Left ventricle myocardium inferior (tissue), 1 donor: ENCODE results near the gene BAG1. TPM values are rescaled to one million over a fixed set of nuclear protein-coding genes. Genes with fewer than 3 reads are reported as not detected.

Source experiments
- DNase-seq: peaks from one replicate; pipeline ENCODE4 v3.0.0-alpha.2; 2020
- H3K27ac ChIP-seq: fragments of 200-600 bp; replicated peaks from 2 replicates; pipeline ENCODE4 v1.8.0; 2021
- H3K27me3 ChIP-seq: fragments of 200-600 bp; 2 replicates; pipeline ENCODE4 v1.8.0; 2021; ENCODE audit warnings: low read depth
- H3K36me3 ChIP-seq: fragments of 200-600 bp; 2 replicates; pipeline ENCODE4 v1.8.0; 2021
- H3K4me1 ChIP-seq: fragments of 200-600 bp; 2 replicates; pipeline ENCODE4 v1.8.0; 2021
- H3K4me3 ChIP-seq: fragments of 200-600 bp; 2 replicates; pipeline ENCODE4 v1.8.0; 2021; ENCODE audit warnings: mild to moderate bottlenecking, moderate library complexity
- H3K9me3 ChIP-seq: fragments of 200-600 bp; replicated peaks from 2 replicates; pipeline ENCODE4 v1.8.0; 2021
- intact Hi-C: fragments of 100-400 bp; cut with micrococcal nuclease; formaldehyde crosslinking; loops from one replicate; pipeline ENCODE4 v1.11.0; 2022
- total RNA-seq: library from RNA; stranded (reverse); fragmentation: NEBNext Ultra II Directional; extraction: Animal tissue kit (Norgen Biotek cat#: 25700); gene quantifications from one replicate; pipeline ENCODE4 v1.2.1, GENCODE V29; 2021
- TF ChIP-seq, protein P1 (sequence below): fragments of 200-600 bp; IDR thresholded peaks from 2 replicates; pipeline ENCODE4 v1.8.0; 2021; ENCODE audit warnings: antibody characterized with exemption, mild to moderate bottlenecking, borderline replicate concordance
- donor health status: DM: no; HTN: yes; CAD: no; lungs with severe emphysema.

Gene BAG1
- total RNA-seq, 1 donor from 2014 or later, result 138 TPM

DNA sequence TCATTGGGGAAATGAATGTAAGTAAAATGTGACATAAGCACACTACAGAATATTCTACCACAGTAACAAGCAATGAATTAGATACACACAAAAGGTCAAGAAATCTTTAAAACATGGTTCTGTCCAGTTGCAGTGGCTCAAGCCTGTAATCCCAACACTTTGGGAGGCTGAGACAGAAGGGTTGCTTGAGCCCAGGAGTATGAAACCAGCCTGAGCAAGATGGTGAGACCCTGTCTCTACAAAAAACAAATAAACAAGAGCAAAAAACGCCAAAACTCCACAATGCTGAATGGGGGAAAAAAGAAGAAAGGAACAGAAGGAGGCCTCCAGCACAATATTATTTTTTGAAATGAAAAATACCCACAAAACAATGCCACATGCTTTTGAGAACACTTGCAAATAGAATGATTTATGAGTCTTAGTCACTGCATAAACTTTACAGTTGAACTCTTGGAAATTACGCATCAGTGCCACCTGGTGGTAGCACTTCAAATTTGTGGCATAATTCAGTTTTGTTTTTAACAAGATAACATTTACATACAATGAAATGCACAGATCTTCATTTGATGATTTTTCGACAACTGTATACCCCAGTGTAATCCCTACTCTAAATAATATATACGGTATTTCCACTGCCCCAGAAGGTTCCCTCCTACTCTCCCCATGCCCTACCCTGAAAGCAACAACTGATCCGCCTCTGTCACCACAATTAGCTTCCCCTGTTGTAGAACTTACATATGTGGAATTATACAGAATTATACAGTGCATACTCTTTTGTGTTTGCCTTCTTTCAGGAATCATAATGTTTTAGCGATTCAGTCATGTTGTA, 39.0 kb downstream of the BAG1 start:
- Histone ChIP-seq H3K36me3 (no peaks in the 10 kb centered on the region), H3K9me3 (no peaks in the 10 kb centered on the region), H3K27ac (no peak overlapping the region), H3K4me1 (peaks cover 4% of the 10 kb centered on the region), H3K4me3 (no peak overlapping the region), H3K27me3 (no peaks in the 10 kb centered on the region)
- intact Hi-C loops, result loop anchor here (2.0 kb wide), 1 partner anchor 145 kb away; no protein-coding TSS in a partner anchor
- TF ChIP-seq, protein P1, sequence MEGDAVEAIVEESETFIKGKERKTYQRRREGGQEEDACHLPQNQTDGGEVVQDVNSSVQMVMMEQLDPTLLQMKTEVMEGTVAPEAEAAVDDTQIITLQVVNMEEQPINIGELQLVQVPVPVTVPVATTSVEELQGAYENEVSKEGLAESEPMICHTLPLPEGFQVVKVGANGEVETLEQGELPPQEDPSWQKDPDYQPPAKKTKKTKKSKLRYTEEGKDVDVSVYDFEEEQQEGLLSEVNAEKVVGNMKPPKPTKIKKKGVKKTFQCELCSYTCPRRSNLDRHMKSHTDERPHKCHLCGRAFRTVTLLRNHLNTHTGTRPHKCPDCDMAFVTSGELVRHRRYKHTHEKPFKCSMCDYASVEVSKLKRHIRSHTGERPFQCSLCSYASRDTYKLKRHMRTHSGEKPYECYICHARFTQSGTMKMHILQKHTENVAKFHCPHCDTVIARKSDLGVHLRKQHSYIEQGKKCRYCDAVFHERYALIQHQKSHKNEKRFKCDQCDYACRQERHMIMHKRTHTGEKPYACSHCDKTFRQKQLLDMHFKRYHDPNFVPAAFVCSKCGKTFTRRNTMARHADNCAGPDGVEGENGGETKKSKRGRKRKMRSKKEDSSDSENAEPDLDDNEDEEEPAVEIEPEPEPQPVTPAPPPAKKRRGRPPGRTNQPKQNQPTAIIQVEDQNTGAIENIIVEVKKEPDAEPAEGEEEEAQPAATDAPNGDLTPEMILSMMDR, result peak; percentile 83
- DNase-seq, result no peak

DNA sequence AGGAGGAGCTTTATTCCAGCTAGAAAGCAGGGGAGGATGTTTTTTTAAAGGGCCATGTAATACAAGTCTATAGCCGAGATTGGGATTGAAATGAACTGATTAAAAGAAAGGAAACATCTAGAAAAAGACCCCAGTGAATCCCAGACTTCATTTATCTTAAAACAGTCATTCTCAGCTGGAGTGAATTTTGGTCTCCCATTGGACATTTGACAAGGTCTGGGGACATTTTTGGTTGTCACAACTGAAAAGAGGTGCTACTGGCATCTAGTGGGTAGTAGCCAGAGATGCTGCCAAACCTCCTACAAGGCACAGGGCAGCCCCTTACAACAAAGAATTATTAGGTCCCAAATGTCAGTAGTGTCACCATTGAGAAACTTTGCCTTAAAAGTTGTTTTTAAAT, 40.8 kb downstream of the BAG1 start:
- intact Hi-C loops, result no loop called here
- no peak overlapping the region for H3K27ac ChIP-seq
- TF ChIP-seq, protein P1, result peak; percentile 26

DNA sequence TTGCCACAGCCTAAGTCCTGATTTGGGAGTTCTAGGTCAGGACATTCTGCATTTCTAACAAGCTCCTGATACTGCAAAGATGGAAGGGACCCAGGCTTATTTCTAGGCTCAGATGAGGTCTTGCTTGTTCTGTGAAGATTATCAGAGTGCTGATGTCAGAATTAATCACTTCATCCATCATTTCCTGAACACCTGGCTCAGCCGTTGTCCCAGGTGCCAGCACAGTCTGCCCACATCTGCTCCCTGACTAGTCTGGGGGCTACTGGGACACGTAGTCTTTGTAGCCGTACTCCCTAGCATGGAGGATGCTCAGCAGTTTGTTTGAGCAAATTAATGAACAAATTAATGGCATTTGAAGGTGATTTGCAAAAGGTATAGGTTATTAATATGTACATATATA, 42.5 kb downstream of the BAG1 start:
- Histone ChIP-seq H3K9me3 (no peaks in the 10 kb centered on the region), H3K4me1 (peaks cover 4% of the 10 kb centered on the region), H3K27ac (no peak overlapping the region), H3K36me3 (no peaks in the 10 kb centered on the region), H3K4me3 (no peak overlapping the region), H3K27me3 (no peaks in the 10 kb centered on the region)
- DNase-seq, result no peak
- intact Hi-C loops, result no loop called here
- TF ChIP-seq, protein P1, result no peak

More for the DNA sequence above, 40.8 kb downstream of the BAG1 start:
- Histone ChIP-seq H3K4me3 (no peak overlapping the region), H3K36me3 (no peaks in the 10 kb centered on the region), H3K27me3 (no peaks in the 10 kb centered on the region), H3K4me1 (peaks cover 4% of the 10 kb centered on the region), H3K9me3 (no peaks in the 10 kb centered on the region)
- DNase-seq, result no peak

DNA sequence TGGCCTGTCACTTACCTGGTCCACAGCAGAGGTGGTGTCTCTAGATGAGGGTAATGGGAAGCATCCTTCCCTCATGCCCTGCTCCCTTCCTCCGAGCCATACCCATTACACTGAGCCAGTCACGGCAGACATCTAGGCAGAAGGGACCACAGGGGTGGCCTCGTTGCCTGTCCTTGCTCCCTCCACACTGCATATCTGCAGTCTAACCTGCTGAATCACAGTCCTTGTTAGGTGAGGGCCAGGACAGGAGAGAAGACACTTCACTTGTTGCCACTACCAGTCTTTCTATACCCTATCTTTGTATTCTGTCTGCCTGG, 43.0 kb downstream of the BAG1 start:
- intact Hi-C loops, result no loop called here
- Histone ChIP-seq H3K4me1 (peaks cover 4% of the 10 kb centered on the region), H3K9me3 (no peaks in the 10 kb centered on the region), H3K36me3 (no peaks in the 10 kb centered on the region), H3K27ac (no peak overlapping the region), H3K4me3 (no peak overlapping the region), H3K27me3 (no peaks in the 10 kb centered on the region)
- no peak for DNase-seq
- TF ChIP-seq, protein P1, result no peak

DNA sequence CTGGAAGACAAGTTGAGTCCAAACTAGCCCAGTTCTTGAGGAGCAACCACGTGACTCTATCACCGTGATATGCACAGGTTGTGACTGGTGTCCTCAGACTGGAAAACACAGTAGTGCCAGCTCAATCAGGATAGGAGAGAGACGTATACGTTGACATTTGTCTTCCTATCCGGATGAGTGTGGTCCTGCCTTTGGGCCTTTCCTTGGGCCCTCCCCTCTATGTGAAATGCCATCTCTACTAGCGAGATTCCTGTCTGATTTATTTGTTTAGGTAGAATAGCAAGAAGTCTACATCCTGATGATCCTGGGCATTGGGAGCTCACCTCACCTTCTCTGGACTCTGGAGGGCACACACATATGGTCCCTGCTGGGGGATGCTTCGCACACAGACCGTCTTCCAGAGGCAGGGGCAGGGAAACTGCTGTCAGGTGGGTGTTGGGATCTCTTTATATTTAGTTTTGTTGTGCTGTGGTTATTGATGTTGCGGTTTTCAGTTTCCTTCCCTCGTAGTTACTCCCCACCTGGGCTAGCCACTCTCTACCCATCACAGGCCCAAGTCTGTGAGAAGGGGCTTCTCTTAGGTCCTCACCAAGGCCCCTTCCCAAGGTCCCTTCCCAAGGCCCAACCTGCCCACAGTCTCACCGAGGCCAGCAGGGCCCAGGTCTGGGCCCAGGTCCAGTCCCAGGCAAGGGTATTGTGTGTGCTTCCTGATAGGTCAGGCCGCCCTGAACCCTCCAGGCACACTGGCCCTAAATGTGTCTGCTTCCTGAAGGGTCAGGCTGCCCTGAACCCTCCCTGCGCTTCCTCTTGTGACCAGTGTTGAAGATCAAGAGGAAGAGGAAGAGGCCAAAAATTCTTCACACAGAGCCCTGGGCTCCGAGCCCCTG, 43.6 kb downstream of the BAG1 start:
- peaks cover 4% of the 10 kb centered on the region for H3K4me1 ChIP-seq
- H3K9me3 ChIP-seq, result no peaks in the 10 kb centered on the region
- H3K27me3 ChIP-seq, result no peaks in the 10 kb centered on the region
- TF ChIP-seq, protein P1, result no peak
- intact Hi-C loops, result no loop called here
- DNase-seq, result no peak
- H3K27ac ChIP-seq, result no peak overlapping the region
- no peak overlapping the region for H3K4me3 ChIP-seq
- H3K36me3 ChIP-seq, result no peaks in the 10 kb centered on the region
